ENCODE data around the gene ARGLU1.

Gene ARGLU1

GRCh38 chr13:106540613-106541012 is 27.3 kb downstream of the ARGLU1 start:
- no peak for DNase-seq

- no peak for DNase-seq
Measured at GRCh38 chr13:106537521-106537920, 30.4 kb downstream of the ARGLU1 start.

- peak; percentile 82 for DNase-seq
Measured at GRCh38 chr13:106536244-106537034, 31.5 kb downstream of the ARGLU1 start.

- peak; percentile 88 for DNase-seq
Measured at GRCh38 chr13:106535552-106536243, 32.2 kb downstream of the ARGLU1 start, which contains the start of gene EFNB2. Gene EFNB2 (minus strand): TSS chr13:106535662. CDS start chr13:106534964, 698 bp downstream.

- no peak for DNase-seq
Measured at GRCh38 chr13:106534639-106535551, 33.0 kb downstream of the ARGLU1 start.

- DNase-seq = no peak
Measured at GRCh38 chr13:106533943-106534638, 33.8 kb downstream of the ARGLU1 start.

GRCh38 chr13:106533101-106533942 is 34.6 kb downstream of the ARGLU1 start:
- no peak for DNase-seq

GRCh38 chr13:106532111-106532929 is 35.6 kb downstream of the ARGLU1 start:
- no peak for DNase-seq

- DNase-seq = no peak
Measured at GRCh38 chr13:106530980-106531481, 36.9 kb downstream of the ARGLU1 start.

GRCh38 chr13:106530171-106530851 is 37.6 kb downstream of the ARGLU1 start:
- no peak for DNase-seq

GRCh38 chr13:106529415-106530170 is 38.3 kb downstream of the ARGLU1 start:
- no peak for DNase-seq

GRCh38 chr13:106528718-106529414 is 39.1 kb downstream of the ARGLU1 start:
- DNase-seq = no peak

- no peak for DNase-seq
Measured at GRCh38 chr13:106527826-106528225, 40.1 kb downstream of the ARGLU1 start.

GRCh38 chr13:106527445-106527801 is 40.5 kb downstream of the ARGLU1 start:
- no peak for DNase-seq

GRCh38 chr13:106526738-106527444 is 41.0 kb downstream of the ARGLU1 start:
- no peak for DNase-seq

GRCh38 chr13:106525865-106526264 is 42.1 kb downstream of the ARGLU1 start:
- no peak for DNase-seq

GRCh38 chr13:106524108-106524507 is 43.8 kb downstream of the ARGLU1 start:
- DNase-seq = no peak

- no peak for DNase-seq
Measured at GRCh38 chr13:106523576-106523975, 44.4 kb downstream of the ARGLU1 start.
